ENCODE data around the gene NUP153. TPM values are rescaled to one million over a fixed set of nuclear protein-coding genes. Genes with fewer than 3 reads are reported as not detected.
A peak's percentile ranks its signal among the peaks of the same experiment; 100 is the strongest.

Gene NUP153
- total and polyA plus RNA-seq, 12 donors: 5.3 to 30.5 (median 25.4) TPM

DNA sequence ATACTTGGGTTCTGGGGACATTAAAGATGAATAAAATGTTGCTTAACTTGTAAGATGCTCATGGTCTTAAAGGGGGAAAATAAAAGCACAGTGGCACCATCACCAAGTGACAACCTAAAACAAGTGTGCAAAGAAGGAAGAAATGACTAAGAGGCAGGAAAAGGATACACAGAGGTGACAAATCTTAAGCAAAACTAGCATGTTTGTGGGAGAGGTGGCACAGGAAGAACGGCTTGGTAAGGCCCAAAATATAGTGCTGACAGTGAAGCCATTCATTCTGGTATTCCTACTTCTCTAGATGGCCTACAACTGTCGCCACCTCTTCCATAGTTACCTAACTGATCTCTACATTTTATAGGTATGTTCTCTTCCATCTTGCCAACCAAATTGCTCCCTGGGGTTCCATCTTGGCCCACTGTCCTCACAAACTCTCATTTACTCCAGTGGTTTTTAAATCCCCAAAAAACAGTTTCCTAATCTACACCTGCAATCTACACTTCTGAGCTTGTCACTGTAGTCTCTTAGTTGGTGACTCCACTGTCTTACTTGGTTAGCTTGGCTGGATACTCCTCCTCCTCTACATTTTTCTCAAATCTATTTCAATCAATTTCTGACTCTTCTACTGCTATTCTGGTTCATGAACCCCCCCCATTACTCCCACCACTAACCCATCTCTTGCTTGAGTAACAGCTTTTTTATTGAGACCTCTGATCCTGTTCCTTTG lies 73.1 kb downstream of the NUP153 start:
- Histone ChIP-seq H3K4me1 (peaks cover 0 to 37% (median 19%) of the 10 kb centered on the region in 9 donors), H3K4me3 (no peak overlapping the region), H3K27me3 (no peaks in the 10 kb centered on the region), H3K9me3 (no peaks in the 10 kb centered on the region), H3K36me3 (peaks cover 0 to 92% (median 19%) of the 10 kb centered on the region in 9 donors), H3K27ac (peak overlapping the region in 1 of 10 donors; percentile 11)
- intact Hi-C loops (cut with DNase I): loop anchor here in 1 of 10 donors (1.0 kb wide), 1 partner anchor 27 kb away; no protein-coding TSS in a partner anchor
- ATAC-seq (no peak), DNase-seq (no peak)
- TF ChIP-seq, protein P1, sequence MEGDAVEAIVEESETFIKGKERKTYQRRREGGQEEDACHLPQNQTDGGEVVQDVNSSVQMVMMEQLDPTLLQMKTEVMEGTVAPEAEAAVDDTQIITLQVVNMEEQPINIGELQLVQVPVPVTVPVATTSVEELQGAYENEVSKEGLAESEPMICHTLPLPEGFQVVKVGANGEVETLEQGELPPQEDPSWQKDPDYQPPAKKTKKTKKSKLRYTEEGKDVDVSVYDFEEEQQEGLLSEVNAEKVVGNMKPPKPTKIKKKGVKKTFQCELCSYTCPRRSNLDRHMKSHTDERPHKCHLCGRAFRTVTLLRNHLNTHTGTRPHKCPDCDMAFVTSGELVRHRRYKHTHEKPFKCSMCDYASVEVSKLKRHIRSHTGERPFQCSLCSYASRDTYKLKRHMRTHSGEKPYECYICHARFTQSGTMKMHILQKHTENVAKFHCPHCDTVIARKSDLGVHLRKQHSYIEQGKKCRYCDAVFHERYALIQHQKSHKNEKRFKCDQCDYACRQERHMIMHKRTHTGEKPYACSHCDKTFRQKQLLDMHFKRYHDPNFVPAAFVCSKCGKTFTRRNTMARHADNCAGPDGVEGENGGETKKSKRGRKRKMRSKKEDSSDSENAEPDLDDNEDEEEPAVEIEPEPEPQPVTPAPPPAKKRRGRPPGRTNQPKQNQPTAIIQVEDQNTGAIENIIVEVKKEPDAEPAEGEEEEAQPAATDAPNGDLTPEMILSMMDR (IDR thresholded peaks at IDR 0.05): no peak
- WGBS, 2 donors: 83 to 84% methylated on average over 2 of the region's 2 CpGs

DNA sequence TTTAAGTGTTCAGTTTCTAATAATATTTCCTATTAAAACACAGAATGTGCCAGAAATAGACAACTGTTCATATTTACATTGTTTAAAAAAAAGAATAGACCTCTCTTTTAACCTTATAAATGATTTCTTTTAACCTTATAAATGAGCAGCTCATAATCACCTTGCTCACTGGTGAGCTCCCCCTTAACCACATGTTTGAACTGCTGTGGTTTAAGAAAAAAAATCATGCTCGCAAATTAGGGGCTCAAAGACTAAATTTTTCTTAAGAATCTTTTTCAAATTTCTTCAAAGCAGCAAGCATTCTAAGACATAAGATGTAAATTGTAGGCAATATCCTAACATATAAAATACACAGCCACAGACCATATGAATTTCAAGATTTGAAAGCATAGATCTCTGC lies 73.8 kb downstream of the NUP153 start:
- H3K27ac ChIP-seq: no peak overlapping the region
- H3K27me3 ChIP-seq: no peaks in the 10 kb centered on the region
- DNase-seq (no peak), ATAC-seq (no peak)
- peaks cover 0 to 38% (median 12%) of the 10 kb centered on the region in 9 donors for H3K4me1 ChIP-seq
- no peak overlapping the region for H3K4me3 ChIP-seq
- 88 to 97% methylated on average over 1 of the region's 1 CpG for WGBS, 2 donors
- peaks cover 0 to 92% (median 25%) of the 10 kb centered on the region in 9 donors for H3K36me3 ChIP-seq
- TF ChIP-seq, protein P1 (IDR thresholded peaks at IDR 0.05): no peak
- intact Hi-C loops (cut with DNase I): no loop called here
- H3K9me3 ChIP-seq: no peaks in the 10 kb centered on the region

DNA sequence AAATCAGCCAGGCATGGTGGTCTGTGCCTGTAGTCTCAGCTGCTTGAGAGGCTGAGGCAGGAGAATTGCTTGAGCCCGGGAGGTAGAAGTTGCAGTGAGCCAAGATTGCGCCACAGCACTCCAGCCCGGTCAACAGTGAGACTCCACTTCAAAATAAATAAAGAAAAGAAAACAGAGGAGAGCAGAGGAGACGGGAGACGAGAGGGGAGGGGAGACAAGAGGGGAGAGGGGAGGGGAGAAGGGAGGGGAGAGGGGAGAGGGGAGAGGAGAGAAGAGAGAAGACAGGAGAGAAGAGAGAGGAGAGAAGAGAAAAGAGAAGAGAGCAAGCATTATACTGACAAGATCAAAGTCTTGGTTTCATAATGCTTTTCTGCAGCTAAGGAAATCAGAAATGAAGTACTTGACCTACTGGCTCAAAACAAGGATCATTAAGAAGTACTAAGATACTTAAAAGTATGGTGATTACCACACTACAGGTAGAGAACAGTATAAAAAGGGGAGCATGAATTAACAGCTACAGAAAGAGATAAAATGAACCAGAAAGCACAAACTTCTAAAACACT lies 76.1 kb downstream of the NUP153 start:
- no peak for ATAC-seq
- 49 to 64% methylated on average over 5 of the region's 5 CpGs for WGBS, 2 donors

DNA sequence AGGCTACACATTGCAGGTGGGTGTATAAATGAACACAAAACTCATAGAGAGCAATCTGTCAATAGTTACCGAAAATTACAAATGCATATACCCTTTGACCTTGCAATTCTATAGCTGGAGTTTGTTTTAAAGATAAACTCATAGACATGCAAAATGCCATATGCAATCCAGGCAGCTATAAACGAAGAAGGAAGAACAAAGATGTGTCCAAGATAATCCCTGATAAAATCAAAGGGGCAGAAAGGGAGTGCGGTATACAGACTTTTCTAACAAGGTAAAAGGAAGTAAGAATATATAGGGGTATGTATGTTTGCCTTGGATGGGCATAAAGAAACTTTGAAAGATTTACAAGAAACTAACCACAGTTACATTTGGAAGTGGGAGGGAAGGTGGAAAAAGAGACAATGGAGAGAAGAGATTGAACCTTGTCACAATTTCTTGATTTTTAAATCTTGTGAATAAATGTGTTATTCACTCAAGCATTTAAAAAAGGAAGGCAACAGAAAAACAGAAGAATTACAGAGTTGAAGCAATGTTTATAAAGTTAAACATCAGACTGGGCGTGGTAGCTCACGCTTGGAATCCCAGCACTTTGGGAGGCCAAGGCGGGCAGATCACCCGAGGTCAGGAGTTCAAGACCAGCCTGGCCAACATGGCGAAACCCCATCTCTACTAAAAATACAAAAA lies 76.8 kb downstream of the NUP153 start:
- WGBS, 2 donors: 81 to 83% methylated on average over 8 of the region's 8 CpGs
- no peak for DNase-seq
- ATAC-seq: no peak
- Histone ChIP-seq H3K27me3 (no peaks in the 10 kb centered on the region), H3K27ac (no peak overlapping the region), H3K4me3 (no peak overlapping the region), H3K36me3 (peaks cover 0 to 94% (median 20%) of the 10 kb centered on the region in 9 donors), H3K4me1 (peaks cover 0 to 40% (median 12%) of the 10 kb centered on the region in 9 donors), H3K9me3 (no peaks in the 10 kb centered on the region)
- intact Hi-C loops (cut with DNase I): no loop called here
- TF ChIP-seq, protein P1 (IDR thresholded peaks at IDR 0.05): no peak

More for the DNA sequence above, 76.1 kb downstream of the NUP153 start:
- H3K4me1 ChIP-seq: peaks cover 0 to 39% (median 12%) of the 10 kb centered on the region in 9 donors
- no peak overlapping the region for H3K27ac ChIP-seq
- no peak for DNase-seq
- H3K36me3 ChIP-seq: peaks cover 0 to 92% (median 16%) of the 10 kb centered on the region in 9 donors
- intact Hi-C loops (cut with DNase I): no loop called here
- no peaks in the 10 kb centered on the region for H3K9me3 ChIP-seq
- TF ChIP-seq, protein P1 (IDR thresholded peaks at IDR 0.05): no peak
- H3K4me3 ChIP-seq: no peak overlapping the region
- H3K27me3 ChIP-seq: no peaks in the 10 kb centered on the region
